NCI-H128 (cell line): ENCODE measurements around the gene EME2.

ENCODE experiments used
- DNase-seq: peaks from one replicate; lab custom pipeline; 2025; ENCODE audit not compliant: unreplicated experiment; lab: John Stamatoyannopoulos, UW

EME2 gene

GRCh38 chr16:1766231-1766630 is 6.4 kb upstream of the EME2 start:
- no peak for DNase-seq

GRCh38 chr16:1766701-1767100 is 5.9 kb upstream of the EME2 start:
- no peak for DNase-seq

- DNase-seq = no peak
Observed at GRCh38 chr16:1767116-1767994, 5.3 kb upstream of the EME2 start.

- no peak for DNase-seq
Observed at GRCh38 chr16:1768061-1768766, 4.4 kb upstream of the EME2 start.

GRCh38 chr16:1768767-1769401 is 3.7 kb upstream of the EME2 start:
- DNase-seq = no peak

- no peak for DNase-seq
Observed at GRCh38 chr16:1769402-1770300, 3.0 kb upstream of the EME2 start.

- no peak for DNase-seq
Observed at GRCh38 chr16:1770328-1771187, 2.1 kb upstream of the EME2 start.

- no peak for DNase-seq
Observed at GRCh38 chr16:1771188-1771863, 1.3 kb upstream of the EME2 start, which contains the start of gene NME3. Gene NME3, minus strand, starts transcription at chr16:1771543. Its CDS starts 9 bp downstream, at chr16:1771534.

GRCh38 chr16:1771864-1772361 is 697 bp upstream of the EME2 start:
- DNase-seq = no peak

- peak; percentile 57 for DNase-seq
Observed at GRCh38 chr16:1772908-1773702, 495 bp downstream of the EME2 start, which contains the start of gene MRPS34. Gene MRPS34, minus strand, starts transcription at chr16:1773134. Its CDS starts 15 bp downstream, at chr16:1773119.

- DNase-seq = no peak
Observed at GRCh38 chr16:1773703-1774447, 1.3 kb downstream of the EME2 start.

GRCh38 chr16:1774448-1774780 is 1.8 kb downstream of the EME2 start:
- DNase-seq = no peak

- no peak for DNase-seq
Observed at GRCh38 chr16:1775006-1775845, 2.6 kb downstream of the EME2 start.

GRCh38 chr16:1775846-1776671 is 3.4 kb downstream of the EME2 start:
- no peak for DNase-seq

- no peak for DNase-seq
Observed at GRCh38 chr16:1776672-1776955, 4.0 kb downstream of the EME2 start.

- no peak for DNase-seq
Observed at GRCh38 chr16:1776991-1777374, 4.4 kb downstream of the EME2 start.
